Glutamatergic neuron (in vitro differentiated cells): ENCODE data around the gene LRRC8D. TPM values are rescaled to one million over a fixed set of nuclear protein-coding genes. Genes with fewer than 3 reads are reported as not detected.

Source experiments
- DNase-seq: peaks from one replicate; pipeline ENCODE4 v3.0.0; 2022
- H3K27ac Mint-ChIP-seq: one replicate; pipeline ENCODE4 v1.8.0; 2020; ENCODE audit warnings: mild to moderate bottlenecking, mixed read lengths, inconsistent platforms; ENCODE audit not compliant: unreplicated experiment
- H3K27me3 Mint-ChIP-seq: one replicate; pipeline ENCODE4 v1.8.0; 2020; ENCODE audit warnings: mild to moderate bottlenecking, moderate library complexity, mixed read lengths, inconsistent platforms; ENCODE audit not compliant: unreplicated experiment
- H3K36me3 Mint-ChIP-seq: one replicate; pipeline ENCODE4 v1.8.0; 2020; ENCODE audit warnings: mild to moderate bottlenecking, mixed read lengths, inconsistent platforms; ENCODE audit not compliant: unreplicated experiment
- H3K4me1 Mint-ChIP-seq: one replicate; pipeline ENCODE4 v1.8.0; 2020; ENCODE audit warnings: mild to moderate bottlenecking, low read depth, mixed read lengths, inconsistent platforms; ENCODE audit not compliant: unreplicated experiment
- H3K4me3 Mint-ChIP-seq: one replicate; pipeline ENCODE4 v1.8.0; 2020; ENCODE audit warnings: mild to moderate bottlenecking, mixed read lengths, inconsistent platforms; ENCODE audit not compliant: unreplicated experiment
- H3K9me3 Mint-ChIP-seq: one replicate; pipeline ENCODE4 v1.8.0; 2020; ENCODE audit warnings: mild to moderate bottlenecking, moderate library complexity, mixed read lengths, inconsistent platforms; ENCODE audit not compliant: unreplicated experiment
- CTCF ChIP-seq: fragments of 200-600 bp; sonication (generic); IDR thresholded peaks from one replicate; pipeline ENCODE4 v1.5.0; 2021; ENCODE audit not compliant: partially characterized antibody, unreplicated experiment
- total RNA-seq: library from RNA; stranded (reverse); fragmentation: NEBNext Ultra II Directional; extraction: Animal tissue kit (Norgen Biotek cat#: 25700); gene quantifications from one replicate; pipeline ENCODE4 v1.2.1, GENCODE V29; 2021; ENCODE audit not compliant: unreplicated experiment

Gene LRRC8D
- total RNA-seq, 1 donor from 2014 or later, result 54.9 TPM

- no peak overlapping the region for H3K27ac Mint-ChIP-seq
Observed at GRCh38 chr1:89958851-89959654, 138.2 kb downstream of the LRRC8D start.

GRCh38 chr1:89959719-89960118, 138.9 kb downstream of the LRRC8D start:
- Mint-ChIP-seq H3K36me3 (peaks cover 9% of the 10 kb centered on the region), H3K27me3 (peaks cover 2% of the 10 kb centered on the region), H3K9me3 (peaks cover 2% of the 10 kb centered on the region), H3K4me1 (no peaks in the 10 kb centered on the region), H3K4me3 (no peak overlapping the region), H3K27ac (no peak overlapping the region)
- no peak for TF ChIP-seq CTCF
- no peak for DNase-seq

More at GRCh38 chr1:89958851-89959654, 138.2 kb downstream of the LRRC8D start:
- no peak for DNase-seq
- H3K4me3 Mint-ChIP-seq, result no peak overlapping the region
- H3K36me3 Mint-ChIP-seq, result peaks cover 9% of the 10 kb centered on the region
- peaks cover 2% of the 10 kb centered on the region for H3K9me3 Mint-ChIP-seq
- TF ChIP-seq CTCF, result no peak
- no peaks in the 10 kb centered on the region for H3K4me1 Mint-ChIP-seq
- peaks cover 2% of the 10 kb centered on the region for H3K27me3 Mint-ChIP-seq

- Mint-ChIP-seq H3K27ac (no peak overlapping the region), H3K27me3 (peaks cover 2% of the 10 kb centered on the region), H3K9me3 (peaks cover 2% of the 10 kb centered on the region), H3K36me3 (peaks cover 9% of the 10 kb centered on the region), H3K4me3 (no peak overlapping the region), H3K4me1 (peaks cover 2% of the 10 kb centered on the region)
- no peak for DNase-seq
- TF ChIP-seq CTCF, result no peak
Observed at GRCh38 chr1:89962024-89962741, 141.4 kb downstream of the LRRC8D start.

GRCh38 chr1:89962742-89963075, 141.9 kb downstream of the LRRC8D start:
- no peak for DNase-seq
- no peak for TF ChIP-seq CTCF
- Mint-ChIP-seq H3K4me1 (peaks cover 2% of the 10 kb centered on the region), H3K27ac (no peak overlapping the region), H3K27me3 (peaks cover 2% of the 10 kb centered on the region), H3K4me3 (no peak overlapping the region), H3K9me3 (peaks cover 2% of the 10 kb centered on the region), H3K36me3 (peaks cover 9% of the 10 kb centered on the region)
